ENCODE measurements around the gene SKI. TPM values are rescaled to one million over a fixed set of nuclear protein-coding genes. Genes with fewer than 3 reads are reported as not detected.

Gene SKI
- total and polyA plus RNA-seq, 12 donors: 4.8 to 53.6 (median 34.7) TPM

DNA sequence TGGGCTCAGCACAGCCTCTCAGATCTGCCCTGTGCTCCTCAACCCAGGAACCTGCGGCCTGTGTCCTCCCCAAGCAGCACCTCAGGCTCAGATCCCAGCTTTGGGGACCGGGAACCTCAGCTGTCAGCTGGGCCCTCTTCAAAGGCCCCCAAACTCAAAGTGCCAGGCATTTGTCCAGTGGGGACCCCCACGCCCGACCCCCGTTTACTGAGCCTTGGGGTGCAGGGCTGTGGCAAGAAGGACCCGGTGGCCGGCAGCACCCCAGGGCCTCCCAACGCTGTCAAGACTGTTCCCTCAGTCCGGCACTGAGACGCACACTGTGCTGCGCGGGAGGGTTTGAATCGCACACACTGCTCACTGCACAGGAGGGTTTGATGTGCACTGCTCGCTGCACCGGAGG lies 128.3 kb downstream of the SKI start:
- 87 to 92% (median 91%) methylated on average over 10 to 15 of the region's 15 CpGs for WGBS, 4 donors
- TF ChIP-seq POLR2A (IDR thresholded peaks at IDR 0.05): no peak
- TF ChIP-seq, protein P1, sequence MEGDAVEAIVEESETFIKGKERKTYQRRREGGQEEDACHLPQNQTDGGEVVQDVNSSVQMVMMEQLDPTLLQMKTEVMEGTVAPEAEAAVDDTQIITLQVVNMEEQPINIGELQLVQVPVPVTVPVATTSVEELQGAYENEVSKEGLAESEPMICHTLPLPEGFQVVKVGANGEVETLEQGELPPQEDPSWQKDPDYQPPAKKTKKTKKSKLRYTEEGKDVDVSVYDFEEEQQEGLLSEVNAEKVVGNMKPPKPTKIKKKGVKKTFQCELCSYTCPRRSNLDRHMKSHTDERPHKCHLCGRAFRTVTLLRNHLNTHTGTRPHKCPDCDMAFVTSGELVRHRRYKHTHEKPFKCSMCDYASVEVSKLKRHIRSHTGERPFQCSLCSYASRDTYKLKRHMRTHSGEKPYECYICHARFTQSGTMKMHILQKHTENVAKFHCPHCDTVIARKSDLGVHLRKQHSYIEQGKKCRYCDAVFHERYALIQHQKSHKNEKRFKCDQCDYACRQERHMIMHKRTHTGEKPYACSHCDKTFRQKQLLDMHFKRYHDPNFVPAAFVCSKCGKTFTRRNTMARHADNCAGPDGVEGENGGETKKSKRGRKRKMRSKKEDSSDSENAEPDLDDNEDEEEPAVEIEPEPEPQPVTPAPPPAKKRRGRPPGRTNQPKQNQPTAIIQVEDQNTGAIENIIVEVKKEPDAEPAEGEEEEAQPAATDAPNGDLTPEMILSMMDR (IDR thresholded peaks at IDR 0.05): no peak
- H3K4me1 ChIP-seq (replicated peaks in 1 of 2): no peaks in the 10 kb centered on the region
- H3K27me3 ChIP-seq: no peaks in the 10 kb centered on the region
- intact Hi-C loops (cut with DNase I): no loop called here
- H3K27ac ChIP-seq: no peak overlapping the region
- H3K4me3 ChIP-seq: no peak overlapping the region
- DNase-seq: no peak
- H3K9me3 ChIP-seq (replicated peaks in 1 of 3): no peaks in the 10 kb centered on the region
- no peaks in the 10 kb centered on the region for H3K36me3 ChIP-seq (replicated peaks in 1 of 2)

DNA sequence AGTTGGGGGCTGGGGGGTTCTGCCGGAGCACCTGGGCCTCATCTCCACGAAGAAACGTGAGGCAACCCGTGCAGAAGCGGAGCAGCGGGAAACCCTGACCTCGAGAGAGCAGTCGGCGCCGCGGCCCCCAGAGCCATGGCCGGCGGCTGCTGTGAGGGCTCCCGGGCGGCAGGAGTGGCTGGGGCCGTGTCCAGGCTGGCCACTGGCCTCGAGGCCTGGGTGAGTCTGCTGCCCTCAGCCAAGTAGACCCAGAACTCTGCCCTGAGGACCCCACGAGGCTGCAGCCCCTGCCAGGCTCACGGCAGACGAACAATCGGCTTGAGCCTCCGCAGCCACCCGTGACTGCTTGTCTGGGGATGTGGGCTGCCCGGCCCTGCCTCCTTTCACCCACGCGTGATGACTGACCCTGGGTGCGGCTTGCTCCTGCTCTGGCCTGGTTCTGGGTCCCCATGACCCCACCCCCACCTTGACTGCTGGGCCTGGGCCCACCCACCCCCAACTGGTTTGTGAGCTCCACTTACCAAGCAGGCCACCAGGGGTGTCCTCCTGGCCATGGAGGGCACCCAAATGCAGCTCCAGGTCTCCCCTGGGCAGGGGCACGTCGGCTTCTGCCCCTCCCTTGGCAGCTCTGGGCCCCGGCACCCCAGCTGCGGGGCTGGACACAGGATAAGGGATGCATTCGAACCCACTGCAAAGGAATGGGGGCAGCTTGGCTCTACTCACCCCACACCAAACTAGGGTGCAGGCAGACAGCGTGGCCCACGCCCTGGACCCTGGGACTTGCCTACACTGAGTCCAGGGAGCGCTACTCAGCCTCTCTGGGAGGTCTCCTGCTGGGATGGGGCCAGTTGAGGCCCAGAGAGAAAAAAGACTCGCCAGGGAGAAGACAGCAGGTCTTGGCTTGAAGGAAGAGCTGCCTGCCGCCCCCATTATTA lies 129.1 kb downstream of the SKI start:
- intact Hi-C loops (cut with DNase I): no loop called here
- Histone ChIP-seq H3K4me3 (no peak overlapping the region), H3K36me3 (replicated peaks in 1 of 2) (no peaks in the 10 kb centered on the region), H3K27ac (no peak overlapping the region), H3K9me3 (replicated peaks in 1 of 3) (no peaks in the 10 kb centered on the region), H3K4me1 (replicated peaks in 1 of 2) (no peaks in the 10 kb centered on the region), H3K27me3 (no peaks in the 10 kb centered on the region)
- no peak for DNase-seq
- WGBS, 4 donors: 77 to 87% (median 82%) methylated on average over 11 to 37 of the region's 37 CpGs
- TF ChIP-seq, protein P1 (IDR thresholded peaks at IDR 0.05): no peak
- no peak for TF ChIP-seq POLR2A (IDR thresholded peaks at IDR 0.05)

DNA sequence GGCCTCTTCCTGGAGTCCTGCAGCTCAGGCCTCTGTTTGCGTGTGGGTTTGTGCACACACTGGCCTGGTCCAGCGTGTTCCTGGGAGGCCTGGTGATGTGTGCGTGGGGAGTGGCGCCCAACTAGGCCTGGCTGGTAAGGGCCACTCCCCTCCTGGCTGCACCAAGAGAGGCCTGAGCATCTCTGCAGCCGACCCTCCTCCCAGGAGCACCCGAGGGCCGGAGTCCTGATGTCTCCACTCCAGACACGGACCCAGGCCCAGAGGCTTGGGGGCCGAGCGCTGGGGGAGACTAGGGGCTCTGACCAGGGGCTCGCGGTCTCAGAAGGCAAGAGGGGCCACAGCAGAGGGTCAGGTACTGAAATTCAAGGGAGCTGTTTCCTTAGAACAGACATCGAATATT lies 130.0 kb downstream of the SKI start:
- intact Hi-C loops (cut with DNase I): no loop called here
- TF ChIP-seq, protein P1 (IDR thresholded peaks at IDR 0.05): no peak
- no peak for TF ChIP-seq POLR2A (IDR thresholded peaks at IDR 0.05)
- no peaks in the 10 kb centered on the region for H3K4me1 ChIP-seq (replicated peaks in 1 of 2)
- no peaks in the 10 kb centered on the region for H3K36me3 ChIP-seq (replicated peaks in 1 of 2)
- H3K27ac ChIP-seq: no peak overlapping the region
- DNase-seq: no peak
- H3K4me3 ChIP-seq: no peak overlapping the region
- H3K9me3 ChIP-seq (replicated peaks in 1 of 3): no peaks in the 10 kb centered on the region
- 83 to 93% (median 89%) methylated on average over 8 to 13 of the region's 13 CpGs for WGBS, 4 donors
- no peaks in the 10 kb centered on the region for H3K27me3 ChIP-seq

DNA sequence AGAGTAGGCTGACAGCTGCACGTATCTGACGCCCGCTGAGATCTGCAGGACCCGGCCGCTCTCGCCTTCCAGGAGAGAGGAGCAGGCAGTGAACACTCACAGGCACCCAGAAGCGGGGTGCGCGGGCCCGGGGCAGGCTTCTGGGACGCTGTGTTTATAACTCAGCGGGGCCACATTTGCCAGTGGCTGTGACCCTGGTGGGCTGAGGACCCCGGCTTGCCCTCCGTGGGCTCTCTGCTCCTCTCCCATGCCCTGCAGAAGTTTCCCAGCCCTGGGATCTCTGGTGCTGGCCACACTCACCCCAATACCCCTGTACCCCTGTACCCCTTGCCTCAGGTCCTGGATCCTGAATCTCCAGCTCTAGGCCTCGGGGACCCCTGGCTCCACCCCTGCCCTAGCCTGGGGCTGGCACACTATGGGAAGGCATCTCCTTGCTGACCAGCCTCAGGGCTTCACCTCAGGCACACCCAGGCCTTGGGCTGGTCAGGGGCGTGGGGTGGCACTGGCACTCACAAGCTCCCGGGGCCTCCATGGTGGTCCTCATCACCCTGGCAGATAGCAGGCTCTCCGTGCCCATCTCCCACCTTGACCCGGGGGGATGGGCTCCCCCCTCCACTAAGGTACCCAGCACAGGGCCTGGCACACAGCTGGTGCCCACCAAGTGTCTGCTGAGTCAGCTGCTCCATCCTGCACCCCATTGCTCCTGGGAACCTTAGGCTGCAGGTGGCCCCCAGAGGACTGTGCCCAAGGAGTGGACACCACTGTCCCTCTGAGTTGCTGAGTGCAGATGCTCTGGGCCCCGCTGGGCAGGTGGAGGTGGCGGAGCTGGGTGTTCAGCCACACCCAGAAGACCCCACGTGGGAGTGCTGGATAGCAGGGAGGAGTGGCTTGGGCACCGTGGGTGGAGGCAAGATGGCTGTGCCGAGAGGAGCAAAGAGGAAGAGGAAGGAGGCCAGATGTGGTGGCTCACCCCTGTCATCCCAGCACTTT lies 130.8 kb downstream of the SKI start:
- no peak overlapping the region for H3K27ac ChIP-seq
- H3K27me3 ChIP-seq: no peaks in the 10 kb centered on the region
- no peak for DNase-seq
- H3K4me3 ChIP-seq: no peak overlapping the region
- intact Hi-C loops (cut with DNase I): no loop called here
- H3K36me3 ChIP-seq (replicated peaks in 1 of 2): no peaks in the 10 kb centered on the region
- H3K4me1 ChIP-seq (replicated peaks in 1 of 2): no peaks in the 10 kb centered on the region
- no peaks in the 10 kb centered on the region for H3K9me3 ChIP-seq (replicated peaks in 1 of 3)
- 82 to 92% (median 90%) methylated on average over 17 to 24 of the region's 24 CpGs for WGBS, 4 donors
- TF ChIP-seq POLR2A (IDR thresholded peaks at IDR 0.05): no peak

Other genes with a start within 250 kb of the SKI start
- gene CFAP74, start 224.5 kb upstream of the SKI start, total RNA-seq: 1 to 10 TPM in 7 of 9 donors, under 1 TPM in 1, not detected in 1; 0.11 to 7.6 (median 2.7) TPM
- gene CFAP74, start 224.5 kb upstream of the SKI start, polyA plus RNA-seq: 1 to 10 TPM in 2 of 3 donors, under 1 TPM in 1; 0.88 to 6.0 (median 4.0) TPM
- 1 to 10 TPM in 7 of 9 donors, under 1 TPM in 1, not detected in 1; 0.72 to 4.4 (median 2.7) TPM for gene GABRD, start 209.0 kb upstream of the SKI start, total RNA-seq
- gene GABRD, start 209.0 kb upstream of the SKI start, polyA plus RNA-seq: 1 to 10 TPM in 2 of 3 donors, under 1 TPM in 1; 0.75 to 6.6 (median 5.2) TPM
- gene PRKCZ, start 177.9 kb upstream of the SKI start, total RNA-seq: 10 to 100 TPM in 8 of 9 donors, 1 to 10 TPM in 1; 8.2 to 39.2 (median 23.9) TPM
- gene PRKCZ, start 177.9 kb upstream of the SKI start, polyA plus RNA-seq: 10 to 100 TPM; 16.3 to 50.5 (median 34.5) TPM
- 100 to 1,000 TPM in 1 of 9 donors, 10 to 100 TPM in 8; 26.4 to 106 (median 49.3) TPM for gene FAAP20, start 33.5 kb upstream of the SKI start, total RNA-seq
- gene FAAP20, start 33.5 kb upstream of the SKI start, polyA plus RNA-seq: 100 to 1,000 TPM in 2 of 3 donors, 1 to 10 TPM in 1; 2.7 to 185 (median 160) TPM
- 10 to 100 TPM in 3 of 9 donors, 1 to 10 TPM in 6; 5.6 to 14.1 (median 8.9) TPM for gene MORN1, start 163.2 kb downstream of the SKI start, total RNA-seq
- 10 to 100 TPM in 1 of 3 donors, 1 to 10 TPM in 2; 1.8 to 12.1 (median 5.9) TPM for gene MORN1, start 163.2 kb downstream of the SKI start, polyA plus RNA-seq
- 100 to 1,000 TPM; 106 to 268 (median 185) TPM for gene RER1, start 163.5 kb downstream of the SKI start, total RNA-seq
- gene RER1, start 163.5 kb downstream of the SKI start, polyA plus RNA-seq: 100 to 1,000 TPM; 149 to 345 (median 150) TPM
- 10 to 100 TPM; 32.4 to 81.5 (median 45.6) TPM for gene PEX10, start 184.2 kb downstream of the SKI start, total RNA-seq
- gene PEX10, start 184.2 kb downstream of the SKI start, polyA plus RNA-seq: 10 to 100 TPM; 25.3 to 53.8 (median 43.8) TPM
- gene PLCH2, start 248.0 kb downstream of the SKI start, total RNA-seq: 1 to 10 TPM in 5 of 9 donors, under 1 TPM in 3, not detected in 1; 0.22 to 6.1 (median 1.7) TPM
- gene PLCH2, start 248.0 kb downstream of the SKI start, polyA plus RNA-seq: 10 to 100 TPM in 2 of 3 donors, 1 to 10 TPM in 1; 2.4 to 66.3 (median 11.4) TPM